Upper lobe of left lung (tissue), 4 donors: ENCODE results near the gene CLEC16A.

Source experiments
- EP300 ChIP-seq, 4 donors: sonication (generic); formaldehyde crosslinking; IDR thresholded peaks; one replicate each; pipeline ENCODE4 v1.5.1; 2017; ENCODE audit warnings: antibody characterized with exemption in 4 of 4, control low read depth in 2 of 4
- POLR2A ChIP-seq, 4 donors: fragments of 450-650 bp; IDR thresholded peaks; one replicate each; pipeline ENCODE4 v1.5.1; 2016 to 2017; ENCODE audit warnings: antibody characterized with exemption in 4 of 4, mild to moderate bottlenecking in 2 of 4
- TF ChIP-seq, protein P1 (sequence below), 6 experiments: fragments of 450-650 bp in 4 of 6; fragments of 200-600 bp in 2 of 6; sonication (generic) in 2 of 6; IDR thresholded peaks; one replicate each; pipeline ENCODE4 v1.5.1; 2016 to 2019; ENCODE audit warnings: antibody characterized with exemption in 6 of 6

DNA sequence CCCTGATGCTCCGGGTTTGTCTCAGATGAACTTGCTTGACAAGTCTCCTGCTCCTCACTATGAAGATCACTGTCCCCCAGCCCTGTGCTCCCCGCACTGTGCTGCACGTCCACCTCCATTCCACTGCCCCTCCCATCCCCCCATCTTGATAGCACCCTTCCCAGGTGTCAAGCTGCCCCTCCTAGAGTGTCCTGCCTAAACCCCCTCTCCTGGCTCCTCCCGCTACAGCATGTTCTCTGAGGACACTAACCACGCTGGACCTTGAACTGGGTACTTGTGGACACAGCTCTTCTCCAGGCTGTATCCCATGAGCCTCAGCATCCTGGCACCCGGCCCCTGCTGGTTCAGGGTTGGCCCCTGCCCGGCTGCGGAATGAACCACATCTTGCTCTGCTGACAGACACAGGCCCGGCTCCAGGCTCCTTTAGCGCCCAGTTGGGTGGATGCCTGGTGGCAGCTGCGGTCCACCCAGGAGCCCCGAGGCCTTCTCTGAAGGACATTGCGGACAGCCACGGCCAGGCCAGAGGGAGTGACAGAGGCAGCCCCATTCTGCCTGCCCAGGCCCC is 20.6 kb upstream of the CLEC16A start:
- TF ChIP-seq, protein P1, sequence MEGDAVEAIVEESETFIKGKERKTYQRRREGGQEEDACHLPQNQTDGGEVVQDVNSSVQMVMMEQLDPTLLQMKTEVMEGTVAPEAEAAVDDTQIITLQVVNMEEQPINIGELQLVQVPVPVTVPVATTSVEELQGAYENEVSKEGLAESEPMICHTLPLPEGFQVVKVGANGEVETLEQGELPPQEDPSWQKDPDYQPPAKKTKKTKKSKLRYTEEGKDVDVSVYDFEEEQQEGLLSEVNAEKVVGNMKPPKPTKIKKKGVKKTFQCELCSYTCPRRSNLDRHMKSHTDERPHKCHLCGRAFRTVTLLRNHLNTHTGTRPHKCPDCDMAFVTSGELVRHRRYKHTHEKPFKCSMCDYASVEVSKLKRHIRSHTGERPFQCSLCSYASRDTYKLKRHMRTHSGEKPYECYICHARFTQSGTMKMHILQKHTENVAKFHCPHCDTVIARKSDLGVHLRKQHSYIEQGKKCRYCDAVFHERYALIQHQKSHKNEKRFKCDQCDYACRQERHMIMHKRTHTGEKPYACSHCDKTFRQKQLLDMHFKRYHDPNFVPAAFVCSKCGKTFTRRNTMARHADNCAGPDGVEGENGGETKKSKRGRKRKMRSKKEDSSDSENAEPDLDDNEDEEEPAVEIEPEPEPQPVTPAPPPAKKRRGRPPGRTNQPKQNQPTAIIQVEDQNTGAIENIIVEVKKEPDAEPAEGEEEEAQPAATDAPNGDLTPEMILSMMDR (IDR thresholded peaks at IDR 0.05), result no peak
- TF ChIP-seq EP300 (IDR thresholded peaks at IDR 0.05), result no peak
- TF ChIP-seq POLR2A (IDR thresholded peaks at IDR 0.05), result no peak
